NB4 (cell line): ENCODE measurements around the gene NDUFAF3.

ENCODE experiments used
- DNase-seq: peaks from one replicate; pipeline ENCODE4 v3.0.0; 2010; ENCODE audit warnings: low read depth
- H3K4me3 ChIP-seq: one replicate; pipeline ENCODE4 v1.5.1; 2011; ENCODE audit warnings: mild to moderate bottlenecking, low read depth, low read length, moderate library complexity
- MYC ChIP-seq: IDR thresholded peaks from 2 replicates; pipeline ENCODE4 v1.6.1; 2011; ENCODE audit warnings: low read depth, low read length
- POLR2A ChIP-seq: IDR thresholded peaks from 2 replicates; pipeline ENCODE4 v1.6.1; 2011; ENCODE audit warnings: mild to moderate bottlenecking; ENCODE audit not compliant: insufficient read length; ENCODE audit errors: extremely low read depth
- TF ChIP-seq, protein P1 (sequence below): IDR thresholded peaks from one replicate; pipeline ENCODE4 v1.5.1; 2012; ENCODE audit warnings: low read depth, low read length
- TF ChIP-seq, protein P2 (sequence below): IDR thresholded peaks from 2 replicates; pipeline ENCODE4 v1.6.1; 2011; ENCODE audit warnings: low read depth, low read length

The NDUFAF3 gene, protein sequence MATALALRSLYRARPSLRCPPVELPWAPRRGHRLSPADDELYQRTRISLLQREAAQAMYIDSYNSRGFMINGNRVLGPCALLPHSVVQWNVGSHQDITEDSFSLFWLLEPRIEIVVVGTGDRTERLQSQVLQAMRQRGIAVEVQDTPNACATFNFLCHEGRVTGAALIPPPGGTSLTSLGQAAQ

DNA sequence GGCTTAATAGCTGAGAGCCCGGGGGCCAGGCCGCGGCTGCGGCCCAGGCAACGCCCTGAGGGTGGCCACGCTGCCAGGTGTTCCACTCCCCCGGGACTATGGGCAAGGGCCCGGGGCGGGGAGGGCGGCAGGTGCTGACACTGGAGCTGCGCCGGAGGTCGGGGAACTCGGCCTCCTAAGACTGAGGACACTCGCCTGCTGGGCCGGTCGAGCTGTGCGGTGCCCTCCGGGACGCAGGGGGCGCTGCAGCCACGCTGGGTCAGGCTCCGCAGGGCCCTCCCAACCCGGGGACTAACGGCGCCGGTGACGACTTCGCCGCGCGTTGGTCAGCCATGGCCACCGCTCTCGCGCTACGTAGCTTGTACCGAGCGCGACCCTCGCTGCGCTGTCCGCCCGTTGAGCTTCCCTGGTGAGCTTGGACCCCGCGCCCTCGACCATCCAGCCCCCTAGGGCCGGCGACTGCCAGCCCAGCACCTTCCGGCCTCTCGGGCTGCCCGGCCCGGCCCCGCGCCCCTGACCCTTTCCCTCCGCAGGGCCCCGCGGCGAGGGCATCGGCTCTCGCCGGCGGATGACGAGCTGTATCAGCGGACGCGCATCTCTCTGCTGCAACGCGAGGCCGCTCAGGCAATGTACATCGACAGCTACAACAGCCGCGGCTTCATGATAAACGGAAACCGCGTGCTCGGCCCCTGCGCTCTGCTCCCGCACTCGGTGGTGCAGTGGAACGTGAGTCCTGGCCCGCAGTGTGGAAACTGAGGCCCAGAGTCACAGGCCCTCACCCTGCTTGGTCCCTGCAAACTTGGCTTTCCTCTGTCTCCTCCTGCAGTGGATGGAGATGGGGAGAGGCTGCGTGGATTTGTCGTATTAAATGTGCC is at the start of gene NDUFAF3:
TSS of gene NDUFAF3 (plus strand) at position 309 of the 875 bp plus-strand sequence. CDS start at position 333, 24 bp downstream.
- peak within 1 kb of the TSS; percentile 97 for H3K4me3 ChIP-seq
- DNase-seq = peak; percentile 95
- TF ChIP-seq, protein P1, sequence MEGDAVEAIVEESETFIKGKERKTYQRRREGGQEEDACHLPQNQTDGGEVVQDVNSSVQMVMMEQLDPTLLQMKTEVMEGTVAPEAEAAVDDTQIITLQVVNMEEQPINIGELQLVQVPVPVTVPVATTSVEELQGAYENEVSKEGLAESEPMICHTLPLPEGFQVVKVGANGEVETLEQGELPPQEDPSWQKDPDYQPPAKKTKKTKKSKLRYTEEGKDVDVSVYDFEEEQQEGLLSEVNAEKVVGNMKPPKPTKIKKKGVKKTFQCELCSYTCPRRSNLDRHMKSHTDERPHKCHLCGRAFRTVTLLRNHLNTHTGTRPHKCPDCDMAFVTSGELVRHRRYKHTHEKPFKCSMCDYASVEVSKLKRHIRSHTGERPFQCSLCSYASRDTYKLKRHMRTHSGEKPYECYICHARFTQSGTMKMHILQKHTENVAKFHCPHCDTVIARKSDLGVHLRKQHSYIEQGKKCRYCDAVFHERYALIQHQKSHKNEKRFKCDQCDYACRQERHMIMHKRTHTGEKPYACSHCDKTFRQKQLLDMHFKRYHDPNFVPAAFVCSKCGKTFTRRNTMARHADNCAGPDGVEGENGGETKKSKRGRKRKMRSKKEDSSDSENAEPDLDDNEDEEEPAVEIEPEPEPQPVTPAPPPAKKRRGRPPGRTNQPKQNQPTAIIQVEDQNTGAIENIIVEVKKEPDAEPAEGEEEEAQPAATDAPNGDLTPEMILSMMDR = peak; percentile 76
- TF ChIP-seq, protein P2, sequence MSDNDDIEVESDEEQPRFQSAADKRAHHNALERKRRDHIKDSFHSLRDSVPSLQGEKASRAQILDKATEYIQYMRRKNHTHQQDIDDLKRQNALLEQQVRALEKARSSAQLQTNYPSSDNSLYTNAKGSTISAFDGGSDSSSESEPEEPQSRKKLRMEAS = peak; percentile 22; the same call in 1 of the 2 replicates
- TF ChIP-seq POLR2A = peak; percentile 79
- peak; percentile 85 for TF ChIP-seq MYC

DNA sequence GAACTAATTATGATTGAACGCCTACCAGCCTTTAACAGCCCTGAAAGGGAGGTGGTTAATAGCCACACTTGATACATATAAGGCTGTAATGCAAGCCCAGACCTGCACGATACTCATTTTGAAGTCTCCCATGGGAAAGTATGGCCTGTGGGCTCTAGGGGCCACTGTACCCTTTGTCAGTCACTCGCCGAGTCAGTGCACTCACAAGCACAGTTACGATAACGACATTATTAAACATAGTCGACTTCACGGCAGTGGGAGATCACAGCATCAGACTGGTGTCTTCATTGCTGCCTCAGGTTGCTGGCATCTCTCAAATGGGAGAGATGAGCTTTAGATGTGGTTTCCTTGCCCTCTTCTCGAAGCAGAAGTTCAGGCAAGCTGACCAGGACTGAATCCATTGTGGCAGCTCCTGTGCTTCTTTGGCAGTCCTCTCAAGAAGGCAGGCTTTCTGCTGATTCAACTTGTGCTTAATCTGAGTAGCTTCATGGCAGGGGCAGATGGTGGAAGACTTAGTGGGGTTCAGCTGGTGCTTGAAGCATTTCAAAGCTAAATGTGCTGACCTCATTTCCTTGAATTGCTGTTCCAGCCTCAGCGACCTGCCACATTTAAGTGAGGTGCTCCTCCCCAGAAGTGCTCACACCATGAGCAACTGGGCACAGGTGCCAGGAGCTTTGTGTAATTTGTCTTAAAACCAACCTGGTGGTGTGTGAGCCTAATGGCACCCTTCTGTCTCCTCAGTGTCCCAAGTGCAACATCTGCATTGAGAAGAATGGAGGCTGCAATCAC is 47.7 kb upstream of the NDUFAF3 start:
- H3K4me3 ChIP-seq = no peak overlapping the region
- TF ChIP-seq, protein P2 = no peak
- TF ChIP-seq MYC = no peak
- TF ChIP-seq POLR2A = no peak
- TF ChIP-seq, protein P1 = no peak
- no peak for DNase-seq

DNA sequence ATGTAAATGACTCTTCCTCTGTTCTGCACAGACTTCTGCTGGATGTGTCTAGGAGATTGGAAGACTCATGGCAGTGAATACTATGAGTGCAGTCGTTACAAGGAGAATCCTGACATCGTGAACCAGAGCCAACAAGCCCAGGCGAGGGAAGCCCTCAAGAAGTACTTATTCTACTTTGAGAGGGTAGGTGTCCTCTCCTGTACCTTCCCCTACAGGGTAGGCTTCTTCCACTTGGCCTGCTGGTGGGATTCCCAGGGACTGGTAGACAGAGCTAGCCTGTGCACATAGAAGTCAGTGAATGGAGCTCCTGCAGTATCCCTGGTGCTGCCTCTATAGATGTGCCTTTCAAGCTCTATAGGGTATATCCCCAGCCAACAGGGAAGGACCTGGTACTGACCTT is 42.5 kb upstream of the NDUFAF3 start:
- TF ChIP-seq POLR2A (no peak), MYC (no peak)
- TF ChIP-seq, protein P2 = no peak
- TF ChIP-seq, protein P1 = no peak
- no peak for DNase-seq
- H3K4me3 ChIP-seq = no peak overlapping the region

DNA sequence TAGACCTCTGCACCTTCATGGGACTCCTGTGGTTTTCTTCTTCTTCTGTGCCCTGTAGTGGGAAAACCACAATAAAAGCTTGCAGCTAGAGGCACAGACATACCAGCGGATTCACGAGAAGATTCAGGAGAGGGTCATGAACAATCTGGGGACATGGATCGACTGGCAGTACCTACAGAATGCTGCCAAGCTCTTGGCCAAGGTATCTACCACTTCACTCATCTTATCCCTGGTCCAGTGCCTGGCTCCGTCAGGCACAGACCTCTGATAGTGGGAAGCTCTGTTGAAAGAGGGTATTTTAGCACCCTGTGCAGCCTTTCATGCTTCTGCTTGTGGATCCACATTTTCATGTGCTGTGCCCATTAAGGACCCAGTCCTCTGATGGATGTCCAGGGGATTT is 41.6 kb upstream of the NDUFAF3 start:
- DNase-seq = no peak
- H3K4me3 ChIP-seq = no peak overlapping the region
- no peak for TF ChIP-seq MYC
- TF ChIP-seq, protein P2 = no peak
- TF ChIP-seq, protein P1 = no peak
- no peak for TF ChIP-seq POLR2A

DNA sequence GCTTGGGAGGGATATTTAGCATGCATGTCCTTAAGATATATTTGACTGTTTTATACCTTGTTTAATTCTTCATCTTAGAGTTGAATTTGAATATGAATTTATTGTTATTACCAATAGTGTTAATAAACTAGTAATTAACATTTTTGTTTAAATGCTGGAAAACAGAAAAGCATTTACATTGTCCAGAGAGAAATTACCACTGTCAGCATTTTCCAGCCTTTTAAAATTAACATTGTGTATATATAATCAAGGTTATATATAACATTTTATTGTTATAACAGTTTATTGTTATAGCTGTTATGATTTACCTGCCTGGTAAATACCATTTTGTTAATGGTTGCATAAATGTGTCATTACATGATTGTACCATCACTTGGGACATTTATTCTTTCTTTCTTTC is 39.9 kb upstream of the NDUFAF3 start:
- no peak overlapping the region for H3K4me3 ChIP-seq
- no peak for DNase-seq
- TF ChIP-seq MYC (no peak), POLR2A (no peak)
- TF ChIP-seq, protein P1 = no peak
- TF ChIP-seq, protein P2 = no peak
